Endothelial cell of coronary artery (primary cell): ENCODE data around the gene OR10C1. TPM values are rescaled to one million over a fixed set of nuclear protein-coding genes. Genes with fewer than 3 reads are reported as not detected.

Source experiments
- total RNA-seq: library from RNA; depleted of rRNA; stranded (reverse); fragments of >200 nt; gene quantifications from 2 replicates; pipeline ENCODE4 v1.2.3, GENCODE V29; 2014

Gene OR10C1
- total RNA-seq = not detected in 2 replicates

GRCh38 chr6:29439006-29439405 lies at the start of gene OR10C1:
Gene OR10C1, plus strand, starts transcription at chr6:29439306. Its CDS starts 710 bp downstream, at chr6:29440016.

GRCh38 chr6:29395331-29395730 lies 43.8 kb upstream of the OR10C1 start, which contains the start of gene OR12D2:
Gene OR12D2, plus strand, starts transcription at chr6:29395631. Its CDS starts 1,069 bp downstream, at chr6:29396700.

GRCh38 chr6:29414588-29414987 lies 24.5 kb upstream of the OR10C1 start, which contains the start of gene OR12D1:
Gene OR12D1, plus strand, starts transcription at chr6:29414928.

GRCh38 chr6:29456971-29457370 lies 17.9 kb downstream of the OR10C1 start, which contains the start of the genes OR11A1 and OR2H1:
Gene OR11A1, minus strand, starts transcription at chr6:29457071. Its CDS starts 29,430 bp downstream, at chr6:29427641.
Gene OR2H1, plus strand, starts transcription at chr6:29457155. Its CDS starts 4,615 bp downstream, at chr6:29461770.

GRCh38 chr6:29487660-29488059 lies 48.6 kb downstream of the OR10C1 start, which contains the start of gene MAS1L:
Gene MAS1L, minus strand, starts transcription at chr6:29487956. Its CDS starts 54 bp downstream, at chr6:29487902.

Other genes starting within 250 kb of the OR10C1 start
- not detected in 2 replicates for gene OR14J1, start 137.6 kb upstream of the OR10C1 start, total RNA-seq
- not detected in 2 replicates for gene OR5V1, start 70.4 kb upstream of the OR10C1 start, total RNA-seq
- gene OR12D3, start 64.0 kb upstream of the OR10C1 start, total RNA-seq = not detected in 2 replicates
- gene OR12D2, start 43.7 kb upstream of the OR10C1 start, total RNA-seq = not detected in 2 replicates
- gene OR12D1, start 24.4 kb upstream of the OR10C1 start, total RNA-seq = not detected in 2 replicates
- not detected in 2 replicates for gene OR11A1, start 17.8 kb downstream of the OR10C1 start, total RNA-seq
- not detected in 2 replicates for gene OR2H1, start 17.8 kb downstream of the OR10C1 start, total RNA-seq
- gene MAS1L, start 48.6 kb downstream of the OR10C1 start, total RNA-seq = not detected in 2 replicates
- gene UBD, start 120.4 kb downstream of the OR10C1 start, total RNA-seq = 1.2 and 4.9 TPM in 2 replicates
- not detected in 2 replicates for gene OR2H2, start 145.8 kb downstream of the OR10C1 start, total RNA-seq
- 8.5 and 13.6 TPM in 2 replicates for gene GABBR1, start 193.9 kb downstream of the OR10C1 start, total RNA-seq
- not detected in 2 replicates for gene MOG, start 217.8 kb downstream of the OR10C1 start, total RNA-seq
- gene ZFP57, start 241.8 kb downstream of the OR10C1 start, total RNA-seq = 0.99 TPM in 1 of 2 replicates, not detected in the other